Uterus (tissue), 2 donors: ENCODE results near the gene UBQLN2.

ENCODE experiments used
- CTCF ChIP-seq, 4 experiments: fragments of 200-600 bp in 2 of 4; fragments of 450-650 bp in 2 of 4; sonication (generic) in 2 of 4; IDR thresholded peaks; one replicate each; pipeline ENCODE4 v1.5.1; 2016 to 2019; ENCODE audit warnings: antibody characterized with exemption in 4 of 4, mild to moderate bottlenecking in 2 of 4, moderate library complexity in 1 of 4
- POLR2A ChIP-seq, 2 donors: fragments of 450-650 bp; IDR thresholded peaks; one replicate each; pipeline ENCODE4 v1.6.1; 2016; ENCODE audit warnings: antibody characterized with exemption in 2 of 2, mild to moderate bottlenecking in 1 of 2, moderate library complexity in 1 of 2

- TF ChIP-seq CTCF (IDR thresholded peaks at IDR 0.05) = no peak
- no peak for TF ChIP-seq POLR2A (IDR thresholded peaks at IDR 0.05)
Measured at GRCh38 chrX:56564164-56564885, 898 bp downstream of the UBQLN2 start.
